NCI-H69 (cell line): ENCODE data around the gene FAM120B.
"Not testable (repeated sequence)": the region's sequence is repeated elsewhere in the genome, so short reads cannot be mapped to it uniquely, and the experiment has no call there.

Source experiments
- DNase-seq: peaks from one replicate; lab custom pipeline; 2025; lab: John Stamatoyannopoulos, UW

Gene FAM120B, protein sequence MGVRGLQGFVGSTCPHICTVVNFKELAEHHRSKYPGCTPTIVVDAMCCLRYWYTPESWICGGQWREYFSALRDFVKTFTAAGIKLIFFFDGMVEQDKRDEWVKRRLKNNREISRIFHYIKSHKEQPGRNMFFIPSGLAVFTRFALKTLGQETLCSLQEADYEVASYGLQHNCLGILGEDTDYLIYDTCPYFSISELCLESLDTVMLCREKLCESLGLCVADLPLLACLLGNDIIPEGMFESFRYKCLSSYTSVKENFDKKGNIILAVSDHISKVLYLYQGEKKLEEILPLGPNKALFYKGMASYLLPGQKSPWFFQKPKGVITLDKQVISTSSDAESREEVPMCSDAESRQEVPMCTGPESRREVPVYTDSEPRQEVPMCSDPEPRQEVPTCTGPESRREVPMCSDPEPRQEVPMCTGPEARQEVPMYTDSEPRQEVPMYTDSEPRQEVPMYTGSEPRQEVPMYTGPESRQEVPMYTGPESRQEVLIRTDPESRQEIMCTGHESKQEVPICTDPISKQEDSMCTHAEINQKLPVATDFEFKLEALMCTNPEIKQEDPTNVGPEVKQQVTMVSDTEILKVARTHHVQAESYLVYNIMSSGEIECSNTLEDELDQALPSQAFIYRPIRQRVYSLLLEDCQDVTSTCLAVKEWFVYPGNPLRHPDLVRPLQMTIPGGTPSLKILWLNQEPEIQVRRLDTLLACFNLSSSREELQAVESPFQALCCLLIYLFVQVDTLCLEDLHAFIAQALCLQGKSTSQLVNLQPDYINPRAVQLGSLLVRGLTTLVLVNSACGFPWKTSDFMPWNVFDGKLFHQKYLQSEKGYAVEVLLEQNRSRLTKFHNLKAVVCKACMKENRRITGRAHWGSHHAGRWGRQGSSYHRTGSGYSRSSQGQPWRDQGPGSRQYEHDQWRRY

DNA sequence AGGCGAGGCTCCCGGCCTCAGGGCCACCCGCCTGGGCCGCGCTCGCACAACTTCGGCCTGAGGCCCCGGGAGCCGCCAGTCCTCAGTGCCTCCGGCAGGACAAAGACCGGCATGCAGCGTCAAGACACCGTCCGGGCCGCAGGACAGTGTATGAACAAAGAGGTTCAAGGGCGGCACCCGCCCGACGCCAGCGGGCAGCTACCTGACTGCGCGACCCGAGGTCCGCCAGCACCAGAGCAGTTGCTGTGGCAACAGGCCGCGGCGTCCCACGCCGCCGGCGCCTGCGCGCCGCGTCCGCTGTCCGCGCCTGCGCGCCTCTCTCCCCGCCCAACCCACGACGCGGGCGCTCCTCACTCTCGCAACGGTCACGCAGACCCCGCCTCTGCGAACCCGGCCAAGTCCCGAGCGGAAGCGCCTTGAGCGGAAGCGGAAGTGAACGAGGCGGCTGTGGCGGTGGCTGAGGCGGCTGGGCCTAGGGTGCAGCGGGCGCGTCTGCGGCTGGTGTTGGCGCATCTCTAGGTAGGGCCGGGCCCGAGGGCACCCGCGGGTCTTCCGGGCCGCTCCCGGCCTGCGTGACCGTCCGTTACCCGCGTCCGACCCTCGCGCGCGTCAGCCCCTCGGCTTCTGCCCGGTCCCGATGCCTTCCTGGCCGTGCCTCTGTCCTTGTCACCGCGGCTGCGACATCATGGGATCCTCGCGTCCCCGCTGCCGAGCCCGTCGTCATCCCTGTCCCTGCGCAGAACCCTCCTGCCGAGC lies at the start of gene FAM120B:
TSS of gene FAM120B (plus strand) at position 435 of the 756 bp plus-strand sequence. CDS start 10,633 bp downstream, outside the sequence.
- DNase-seq: peak; percentile 99

DNA sequence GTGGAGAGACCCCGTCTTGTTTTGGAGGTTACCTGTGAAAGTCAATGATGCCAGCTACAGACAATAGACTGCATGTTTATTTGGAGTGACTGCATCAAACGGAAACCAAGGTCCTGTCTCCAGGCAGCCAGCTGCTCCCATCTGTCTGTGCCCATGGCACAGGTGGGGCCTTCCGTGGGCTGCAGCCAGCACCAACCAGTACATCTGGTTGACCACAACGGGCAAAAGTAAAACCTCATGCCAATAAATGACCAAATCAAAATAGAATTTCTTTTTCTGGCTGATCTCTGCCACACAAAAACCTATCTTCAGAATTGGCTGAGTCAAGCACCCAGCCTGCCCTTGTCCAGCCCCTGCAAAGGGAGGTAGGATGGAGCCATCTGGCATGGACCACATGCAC lies 49.2 kb upstream of the FAM120B start:
- no peak for DNase-seq

DNA sequence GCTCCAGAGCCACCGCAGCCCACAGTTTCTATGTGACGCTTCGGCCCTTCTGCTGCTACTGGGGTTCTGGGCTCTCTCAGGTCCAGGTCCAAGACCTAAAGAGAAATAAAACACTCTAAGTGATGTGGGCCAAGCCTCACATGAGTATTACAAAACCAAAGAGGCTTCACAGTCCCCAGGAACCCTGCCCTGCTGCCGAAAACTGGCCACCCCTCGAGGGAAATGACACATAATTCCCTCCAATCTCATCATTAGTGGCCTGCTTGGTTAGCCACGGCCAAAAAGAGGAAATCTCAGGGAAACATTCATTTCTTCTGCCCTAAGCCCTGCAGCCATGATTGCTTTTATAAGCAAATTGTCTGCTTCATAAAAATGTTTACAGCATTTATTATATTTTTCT lies 48.2 kb upstream of the FAM120B start:
- no peak for DNase-seq

DNA sequence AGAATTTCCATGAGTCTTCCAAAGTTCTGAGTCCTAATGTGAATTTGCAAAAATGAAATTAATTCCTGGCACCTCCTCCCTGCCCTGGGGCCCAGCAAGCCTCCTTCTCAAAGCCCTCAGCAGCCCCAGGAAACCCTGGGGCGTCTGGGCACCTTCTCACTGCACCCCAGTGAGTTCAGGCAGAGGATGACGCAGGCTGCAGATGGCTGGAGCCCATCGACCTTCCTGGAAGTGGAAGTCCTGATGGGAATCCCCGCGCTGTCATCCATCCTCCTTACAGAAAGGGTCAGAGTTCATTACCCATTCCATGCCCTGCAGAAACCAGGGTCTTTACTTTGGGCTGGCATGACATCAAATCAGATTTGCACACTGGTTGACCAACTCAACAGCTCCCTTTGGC lies 47.3 kb upstream of the FAM120B start:
- no peak for DNase-seq

DNA sequence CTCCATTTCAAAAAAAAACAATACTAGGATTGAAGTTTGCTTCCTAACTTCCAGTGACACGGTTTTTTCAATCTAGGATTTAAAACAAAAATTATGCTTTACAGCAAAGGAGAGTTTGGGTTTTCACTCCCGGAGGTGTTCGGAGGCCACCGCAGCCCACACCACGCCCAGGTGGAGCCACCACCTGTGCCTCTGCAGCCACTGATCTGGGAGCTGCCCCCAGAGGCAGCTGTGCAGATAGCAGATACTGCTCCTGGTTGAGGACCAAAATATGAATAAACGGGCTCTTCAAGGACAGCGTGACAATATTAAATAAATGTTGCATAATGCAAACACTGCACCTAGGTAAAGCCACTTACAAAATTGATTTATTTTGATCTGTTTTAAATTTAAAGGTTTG lies 45.9 kb upstream of the FAM120B start:
- peak; percentile 71 for DNase-seq

DNA sequence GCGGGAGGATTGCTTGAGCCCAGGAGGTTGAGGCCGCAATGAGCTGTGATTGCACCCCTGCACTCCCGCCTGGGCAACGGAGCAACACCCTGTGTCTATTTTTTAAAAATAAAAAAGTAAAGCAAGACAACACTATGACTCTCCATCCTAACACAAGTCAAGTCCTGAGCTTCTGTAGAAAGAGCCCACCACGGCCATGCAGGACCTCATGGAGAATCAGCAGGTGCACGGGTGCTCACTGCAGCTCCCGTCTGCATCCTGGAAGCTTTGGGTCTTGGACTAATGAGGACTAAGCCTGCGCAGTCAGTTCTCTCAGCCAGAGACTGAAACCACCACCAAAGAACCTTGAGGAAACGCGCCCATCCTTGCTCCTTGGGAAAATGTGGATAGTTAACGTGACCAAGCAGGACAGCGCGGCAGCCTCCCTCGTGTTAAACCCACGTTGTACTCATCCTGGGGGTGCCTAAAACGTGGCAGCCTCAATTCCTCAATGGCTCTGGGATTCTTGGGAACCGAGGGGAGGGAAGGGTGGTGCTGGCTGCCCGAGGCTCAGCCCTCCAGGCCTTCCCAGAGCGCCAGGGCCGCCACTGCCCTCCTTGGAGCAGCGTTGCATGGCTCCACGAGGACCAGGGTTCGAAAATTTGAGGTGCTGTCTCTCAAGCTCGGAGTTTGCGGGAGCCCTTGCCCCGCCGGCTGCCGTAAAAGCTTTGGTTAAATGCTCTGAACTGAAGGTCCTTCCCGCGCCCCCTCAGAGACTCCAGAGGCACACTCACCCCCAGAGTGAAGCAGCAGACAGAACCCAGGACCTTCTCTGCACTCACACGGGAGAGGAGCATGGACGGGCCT lies 44.7 kb upstream of the FAM120B start:
- DNase-seq: no peak

DNA sequence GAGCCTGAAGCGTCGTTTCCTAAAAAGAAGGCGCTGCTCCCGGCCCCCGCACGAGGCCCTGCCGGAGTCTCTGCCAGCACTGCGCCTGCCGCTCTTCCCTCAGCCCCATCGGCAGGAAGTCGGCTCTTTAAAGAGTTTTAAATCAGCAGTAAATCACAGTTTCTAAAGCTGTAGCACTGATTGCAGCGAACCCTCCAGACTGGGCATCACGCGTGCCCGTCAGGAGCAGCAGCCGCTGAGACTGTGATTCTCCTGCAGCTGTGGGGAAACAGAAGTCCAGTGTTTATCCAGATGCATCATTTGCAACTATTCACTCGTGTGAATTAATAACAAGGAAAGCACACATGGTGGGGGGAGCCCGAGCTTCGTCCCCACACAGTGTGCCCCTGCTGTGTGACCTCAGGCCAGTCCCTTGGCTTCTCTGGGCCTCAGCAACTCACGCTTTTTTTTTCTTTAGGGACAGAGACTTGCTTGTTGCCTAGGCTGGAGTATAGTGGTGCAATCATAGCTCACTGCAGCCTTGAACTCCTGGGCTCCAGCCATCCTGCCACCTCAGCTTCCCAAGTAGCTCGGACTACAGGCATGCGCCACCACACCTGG lies 44.0 kb upstream of the FAM120B start:
- DNase-seq: no peak

DNA sequence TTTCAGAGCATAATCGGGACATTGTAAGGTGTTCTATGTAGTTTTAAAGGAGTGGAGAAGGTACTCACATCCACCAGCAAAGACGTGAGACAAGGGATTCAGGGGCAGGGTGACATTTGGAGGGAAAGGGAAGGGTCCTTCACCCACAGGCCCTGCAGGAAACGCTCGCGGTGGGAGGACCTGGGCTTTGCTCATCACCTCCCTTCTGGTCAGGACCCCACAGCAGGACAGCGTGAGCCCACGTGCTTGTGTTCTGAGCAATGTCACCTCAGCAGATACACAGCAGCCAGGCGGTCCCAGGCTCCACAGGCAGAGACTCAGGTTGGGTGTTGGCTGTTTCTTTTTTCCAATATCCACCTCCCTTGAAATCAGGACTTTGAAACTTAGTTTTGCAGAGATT lies 43.1 kb upstream of the FAM120B start:
- DNase-seq: no peak

DNA sequence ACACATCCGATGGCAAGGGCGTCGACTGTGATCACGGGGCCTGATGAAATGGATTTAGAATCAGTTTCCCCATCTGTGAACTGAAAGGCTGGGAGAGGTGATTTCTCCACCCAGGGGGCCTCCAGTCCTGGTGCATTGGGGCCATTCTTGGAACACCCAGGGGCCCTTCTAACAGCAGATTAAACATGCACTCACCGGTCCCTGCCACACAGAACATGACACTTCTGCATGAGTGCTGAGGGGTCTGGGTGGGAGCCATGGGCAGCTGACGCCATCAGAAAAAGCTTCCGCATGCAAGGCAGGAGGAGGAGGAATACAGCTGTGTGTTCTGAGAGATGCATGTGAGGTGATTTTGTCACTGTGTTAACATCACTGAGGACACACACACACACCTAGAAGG lies 42.5 kb upstream of the FAM120B start:
- no peak for DNase-seq

DNA sequence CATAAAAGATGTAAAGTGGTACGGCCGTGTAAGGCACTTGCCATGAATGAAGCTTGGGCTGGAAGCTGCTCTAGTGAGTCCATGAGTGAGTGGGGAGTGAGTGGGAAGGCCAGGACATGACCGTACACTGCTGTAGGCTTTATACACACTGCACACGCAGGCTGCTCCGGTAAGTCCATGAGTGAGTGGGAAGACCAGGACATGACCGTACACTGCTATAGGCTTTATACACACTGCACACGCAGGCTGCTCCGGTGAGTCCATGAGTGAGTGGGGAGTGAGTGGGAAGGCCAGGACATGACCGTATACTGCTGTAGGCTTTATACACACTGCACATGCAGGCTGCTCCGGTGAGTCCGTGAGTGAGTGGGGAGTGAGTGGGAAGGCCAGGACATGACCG lies 41.9 kb upstream of the FAM120B start:
- DNase-seq: not testable (repeated sequence)

DNA sequence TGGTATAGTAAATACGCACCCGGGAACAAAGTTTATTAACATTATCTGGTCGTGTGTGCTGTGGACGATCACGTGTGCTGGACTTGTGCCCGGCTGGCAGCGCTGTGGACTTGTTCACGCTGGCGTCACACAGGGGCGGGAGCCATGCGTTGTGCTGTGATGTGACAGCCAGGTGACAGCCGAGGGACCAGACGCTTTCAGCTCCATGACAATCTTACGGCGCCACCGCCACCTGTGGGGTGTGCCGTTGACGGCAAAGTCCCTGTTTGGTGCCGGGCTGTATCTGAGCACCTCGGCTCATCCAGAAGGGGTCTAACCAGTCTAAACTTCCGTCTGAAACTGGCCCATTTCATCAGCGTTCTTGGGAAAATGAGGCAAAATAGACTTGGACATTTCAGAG lies 40.9 kb upstream of the FAM120B start:
- peak; percentile 87 for DNase-seq

DNA sequence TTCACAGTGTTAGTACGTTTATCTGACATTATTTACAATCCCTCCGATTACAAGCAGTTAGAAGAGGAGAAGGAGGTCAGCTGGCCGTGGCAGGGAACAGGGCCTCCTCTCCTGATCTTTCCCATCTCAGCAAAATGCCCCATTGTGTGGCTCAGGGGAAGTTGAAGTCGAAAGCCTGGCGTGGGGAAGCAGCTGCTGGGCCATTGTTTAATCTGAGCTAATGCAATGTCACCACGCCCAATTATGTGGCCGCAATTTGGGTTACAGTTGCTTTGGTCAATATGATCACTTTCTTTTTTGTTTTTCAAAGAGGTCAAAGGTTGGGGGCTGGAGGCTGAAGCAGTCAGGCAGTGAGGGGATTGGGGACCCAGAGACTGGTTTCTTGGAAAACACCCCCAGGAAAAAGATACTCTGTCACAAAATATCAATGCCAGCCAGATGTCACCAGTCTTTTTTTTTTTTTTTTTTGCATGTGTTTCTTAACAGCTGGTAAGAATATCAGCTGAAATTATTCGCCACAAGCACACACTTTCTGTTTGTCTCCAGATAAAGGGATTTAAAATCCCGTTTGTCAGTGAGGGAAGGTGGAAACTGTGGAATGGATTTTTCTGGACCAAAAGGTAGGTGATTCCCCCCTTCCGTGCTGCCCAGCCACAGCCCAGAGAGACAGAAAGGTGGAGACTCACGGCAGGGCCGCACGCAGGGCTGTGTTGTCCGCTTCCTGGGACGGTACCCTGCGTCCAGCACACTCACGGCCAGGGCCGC lies 40.3 kb upstream of the FAM120B start:
- DNase-seq: peak; percentile 84

DNA sequence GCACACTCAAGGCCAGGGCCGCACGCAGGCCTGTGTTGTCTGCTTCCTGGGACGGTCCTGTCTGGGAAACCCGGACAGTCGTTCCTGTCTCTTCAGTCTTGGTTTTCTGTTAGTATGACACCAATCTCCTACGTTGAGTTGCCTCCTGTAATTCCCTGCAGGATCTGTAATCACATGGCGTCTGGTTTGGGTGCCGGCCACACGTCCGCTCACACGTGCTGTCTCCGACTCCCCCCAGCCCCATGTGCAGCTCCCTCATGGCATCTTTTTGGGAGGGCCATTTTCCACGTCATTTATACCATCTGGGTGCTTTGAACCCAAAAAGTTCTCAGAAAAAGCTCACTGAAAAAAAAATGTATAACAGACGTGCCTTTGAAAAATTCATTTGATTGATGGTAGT lies 38.9 kb upstream of the FAM120B start:
- no peak for DNase-seq

DNA sequence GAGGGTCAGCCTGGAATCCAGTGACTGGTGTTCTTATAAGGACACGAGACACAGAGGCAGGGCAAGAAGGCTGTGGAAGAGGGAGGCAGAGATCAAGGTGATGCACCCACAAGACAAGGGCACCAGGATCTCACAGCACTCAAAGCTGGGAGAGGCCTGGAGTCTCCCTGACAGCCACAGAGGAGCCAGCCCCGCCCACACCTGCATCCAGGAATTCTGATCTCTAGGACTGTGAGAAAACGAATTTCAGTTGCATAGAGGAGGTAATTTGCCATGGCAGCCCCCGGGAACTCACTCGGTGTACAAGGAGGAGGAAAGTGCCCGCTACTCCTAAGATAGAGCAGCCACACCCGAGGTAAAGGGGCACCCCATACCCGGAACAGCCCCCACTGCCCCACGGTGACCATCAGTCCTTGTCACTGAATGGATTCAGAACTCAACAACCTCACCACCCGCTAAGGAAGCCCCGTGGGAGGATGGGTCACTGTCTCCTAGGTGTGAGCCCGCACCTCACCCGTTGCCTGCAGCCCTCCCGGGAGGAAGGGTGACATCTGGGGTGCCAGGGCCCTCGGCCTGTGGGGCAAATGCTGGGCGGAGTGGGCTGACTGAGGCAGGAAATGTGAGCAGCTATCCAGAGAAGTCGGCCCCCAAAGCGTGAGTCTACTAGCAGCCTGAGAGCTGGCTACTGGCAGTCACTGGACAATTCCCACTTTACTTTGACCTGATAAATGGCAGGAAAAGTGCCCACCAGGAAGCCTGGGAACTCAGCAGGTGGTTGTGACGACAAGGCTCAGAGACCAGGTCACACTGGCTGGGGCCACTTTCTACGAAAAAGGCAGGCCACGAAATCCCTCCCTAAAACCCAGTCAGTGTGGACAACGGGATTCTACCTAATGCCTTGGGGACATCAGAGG lies 38.1 kb upstream of the FAM120B start:
- peak; percentile 54 for DNase-seq

DNA sequence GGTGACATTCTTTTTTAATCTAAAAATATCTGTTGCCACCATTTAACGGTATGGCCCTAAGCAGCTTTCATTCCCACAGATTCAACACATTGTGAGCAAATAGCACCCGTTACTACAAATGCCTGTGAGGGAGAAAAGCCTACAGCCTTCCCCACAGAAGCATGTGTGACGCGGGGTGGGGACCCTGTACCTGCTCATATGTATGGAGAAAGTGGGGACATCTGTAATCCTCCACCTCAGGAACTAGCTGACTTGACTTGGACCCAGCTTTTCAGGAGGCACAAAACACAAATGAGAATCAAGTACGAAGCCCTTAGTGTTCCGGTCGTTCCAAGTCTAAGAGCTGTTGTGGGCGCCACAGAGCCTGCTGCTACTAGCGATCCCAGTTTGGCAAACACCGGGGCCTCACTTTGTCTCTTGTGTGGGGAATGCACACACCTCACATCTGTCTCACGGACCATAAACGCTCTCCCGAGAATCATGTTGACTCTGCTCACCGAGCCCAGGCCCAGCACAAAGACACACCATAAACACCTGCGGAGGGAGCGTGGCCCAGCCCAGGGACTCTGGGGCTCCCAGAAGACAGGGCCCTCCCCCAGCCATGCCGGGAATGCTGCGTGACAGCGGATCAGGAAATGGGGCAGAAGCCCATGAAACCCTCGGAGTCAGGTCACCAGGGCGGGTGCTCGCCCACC lies 37.3 kb upstream of the FAM120B start:
- peak; percentile 99 for DNase-seq

DNA sequence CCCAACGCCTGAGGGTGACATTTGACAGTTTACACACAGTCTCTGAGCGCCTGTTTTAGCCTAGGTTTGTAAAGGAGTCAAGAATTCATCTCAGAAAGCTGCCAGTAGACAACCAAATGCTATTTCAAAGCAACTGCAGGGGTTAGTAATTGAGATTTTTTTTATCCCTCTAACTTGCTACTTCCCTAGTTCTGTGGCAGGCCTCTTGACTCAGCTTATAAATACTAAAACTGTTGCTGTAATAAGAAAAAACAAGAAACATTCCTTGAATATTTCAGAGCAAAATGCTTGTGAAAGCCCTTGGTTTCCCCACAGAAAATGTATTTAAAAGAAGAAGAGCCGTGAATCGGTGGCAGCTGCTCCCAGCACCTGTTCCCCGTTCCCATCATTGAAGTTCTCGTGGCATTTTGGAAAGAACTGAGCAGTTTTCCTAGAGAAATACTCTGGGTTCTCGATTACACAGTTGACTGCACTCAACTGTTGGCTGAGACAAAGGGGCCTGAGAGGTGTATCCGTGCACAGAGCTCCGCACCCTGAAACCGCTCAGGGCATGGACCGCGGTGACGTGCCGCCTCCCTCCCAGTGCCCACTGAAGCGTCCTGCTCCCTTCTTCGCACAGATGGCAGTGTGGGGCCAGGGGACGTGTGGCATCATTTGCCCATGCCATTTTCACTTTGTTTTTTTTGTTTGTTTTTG lies 36.6 kb upstream of the FAM120B start:
- peak; percentile 69 for DNase-seq

DNA sequence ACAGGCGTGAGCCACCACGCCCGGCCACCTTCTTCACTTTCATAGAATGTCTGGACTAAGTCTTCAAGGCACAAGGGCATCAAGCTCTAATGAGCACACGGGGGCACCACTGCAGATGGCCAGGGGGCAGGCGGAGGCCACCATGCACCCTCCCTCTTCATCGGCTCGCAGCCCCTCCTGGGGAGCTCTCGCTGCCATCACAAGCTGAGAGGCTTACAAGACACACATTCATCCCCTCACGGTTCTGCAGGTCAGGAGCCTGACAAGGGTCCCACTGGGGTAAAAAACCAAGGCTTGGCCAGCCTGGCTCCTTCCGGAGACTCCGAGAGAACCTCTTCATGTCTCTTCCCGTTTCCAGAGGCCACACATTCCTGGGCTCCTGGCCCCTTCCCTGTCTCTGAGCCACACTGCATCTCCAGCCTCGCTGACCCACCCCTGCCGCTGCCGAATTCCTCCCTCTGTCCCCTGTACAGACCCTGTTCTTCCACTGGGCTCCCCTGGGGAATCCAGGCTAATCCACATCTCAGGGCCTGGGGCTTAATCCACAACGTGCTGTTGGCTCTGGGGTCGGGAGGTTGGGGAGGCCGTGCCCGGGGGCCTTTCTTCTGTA lies 35.5 kb upstream of the FAM120B start:
- DNase-seq: no peak
